ENCODE data around the gene PPL.
A peak's percentile ranks its signal among the peaks of the same experiment; 100 is the strongest.
"Not testable (repeated sequence)": the region's sequence is repeated elsewhere in the genome, so short reads cannot be mapped to it uniquely, and the experiment has no call there.

PPL gene

DNA sequence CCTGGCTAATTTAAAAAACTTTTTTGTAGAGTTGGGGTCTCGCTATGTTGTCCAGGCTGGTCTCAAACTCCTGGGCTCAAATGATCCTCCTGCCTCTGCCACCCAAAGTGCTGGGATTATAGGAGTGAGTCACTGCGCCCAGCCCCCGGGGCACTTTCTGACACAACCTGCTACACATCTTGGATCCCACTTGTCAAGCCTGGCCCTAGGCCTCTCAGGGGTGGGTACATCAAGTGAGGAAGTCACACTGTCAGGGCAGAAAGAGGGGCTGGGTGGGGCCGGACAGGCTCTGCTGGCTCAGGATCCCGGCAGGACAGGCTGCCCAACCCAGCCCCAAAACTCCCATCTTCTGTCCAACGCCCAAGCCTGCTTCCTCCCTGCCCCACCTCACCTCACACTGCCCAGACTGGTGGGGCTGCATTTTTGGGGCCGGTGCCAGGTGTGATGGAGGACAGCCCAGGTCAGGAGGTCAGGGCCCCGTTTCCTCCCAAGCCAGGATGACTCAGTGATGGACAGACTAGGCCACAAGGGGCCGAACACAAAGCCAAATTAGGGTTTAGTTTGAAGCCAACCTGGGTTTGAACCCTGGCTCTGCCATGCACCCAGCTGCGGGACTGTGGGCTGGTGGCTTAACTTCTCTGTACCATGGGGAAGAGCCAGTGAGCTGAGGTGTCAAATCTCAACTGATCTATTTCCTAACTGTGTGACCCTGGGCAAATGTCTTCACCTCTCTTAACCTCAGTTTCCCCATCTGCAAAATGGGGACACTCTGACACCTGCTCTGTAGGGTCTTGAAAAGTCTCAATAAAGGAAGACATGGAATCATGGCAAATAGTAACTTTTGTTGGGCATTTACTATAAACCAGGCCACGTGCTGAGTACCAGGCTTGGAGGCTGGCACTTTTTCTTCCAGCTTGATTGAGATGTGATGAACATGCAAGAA lies 8.9 kb upstream of the PPL start:
- H3K36me3 Mint-ChIP-seq: no peaks in the 10 kb centered on the region

DNA sequence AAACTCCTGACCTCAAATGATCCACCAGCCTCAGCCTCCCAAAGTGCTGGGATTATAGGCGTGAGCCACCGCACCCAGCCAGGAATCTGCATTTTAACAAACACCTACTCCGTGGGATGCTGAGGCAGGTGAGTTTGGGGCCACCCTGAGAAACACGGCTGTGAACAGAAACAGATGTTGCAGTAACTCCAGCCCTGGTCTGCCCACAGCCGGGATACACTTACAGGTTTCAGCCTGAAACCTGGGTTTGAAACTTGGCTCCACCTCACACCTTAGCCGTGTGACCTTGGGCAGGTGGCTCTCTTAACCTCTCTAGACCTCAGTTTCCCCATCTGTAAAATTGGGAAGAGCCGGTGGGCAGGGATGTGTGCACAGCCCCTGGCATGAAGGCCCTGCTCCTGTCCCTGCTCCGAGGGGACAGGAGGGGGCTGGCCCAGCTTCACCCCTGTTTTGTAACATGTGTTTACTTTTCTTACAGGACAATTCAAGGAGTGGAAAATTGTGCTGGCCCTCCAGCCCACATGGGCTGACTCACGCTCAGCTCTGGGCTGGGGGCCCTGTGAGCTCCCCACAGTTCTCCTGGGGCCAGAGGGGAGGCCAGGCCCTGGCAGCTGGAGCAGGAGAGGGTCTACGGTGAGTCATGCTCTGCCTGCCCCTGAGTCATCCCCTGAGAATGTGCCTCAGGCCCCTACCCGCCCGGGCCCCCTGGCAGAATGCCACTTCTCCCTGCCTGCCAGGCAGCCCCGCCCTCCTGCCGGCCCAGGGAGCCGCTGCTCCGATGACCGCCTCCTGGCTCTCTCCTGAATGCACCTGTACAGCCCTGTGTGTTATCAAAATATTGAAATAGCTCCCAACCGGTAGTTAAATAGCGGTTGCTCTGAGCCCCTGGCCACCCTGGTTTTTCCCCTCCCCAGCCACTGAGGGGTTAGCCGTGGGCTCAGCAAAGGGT lies 7.7 kb upstream of the PPL start:
- H3K9me3 Mint-ChIP-seq: no peaks in the 10 kb centered on the region

More for the DNA sequence above, 8.9 kb upstream of the PPL start:
- Mint-ChIP-seq H3K4me1 (no peaks in the 10 kb centered on the region), H3K4me3 (no peak overlapping the region), H3K27me3 (peaks cover 2% of the 10 kb centered on the region), H3K9me3 (no peaks in the 10 kb centered on the region), H3K27ac (no peak overlapping the region)

DNA sequence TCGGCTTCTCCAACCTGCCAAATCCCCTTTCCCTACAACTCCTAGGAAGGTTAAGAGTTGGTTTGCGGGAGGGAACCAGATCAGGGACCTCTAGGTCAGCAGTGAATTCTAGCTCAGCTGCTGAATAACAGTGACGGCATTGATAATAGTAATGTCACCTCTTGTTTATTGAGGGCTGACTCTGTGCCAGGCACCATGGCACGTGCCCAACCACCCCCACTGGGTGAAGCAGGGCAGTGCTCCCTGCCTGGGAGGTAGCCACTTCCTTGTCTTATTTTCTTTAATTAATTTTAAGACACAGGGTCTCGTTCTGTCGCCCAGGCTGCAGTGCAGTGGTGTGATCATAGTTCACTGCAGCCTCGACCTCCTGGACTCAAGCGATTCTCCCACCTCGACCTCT lies 5.5 kb upstream of the PPL start:
- Mint-ChIP-seq H3K9me3 (no peaks in the 10 kb centered on the region), H3K36me3 (no peaks in the 10 kb centered on the region), H3K4me3 (no peak overlapping the region), H3K27me3 (peaks cover 11% of the 10 kb centered on the region), H3K4me1 (no peaks in the 10 kb centered on the region), H3K27ac (no peak overlapping the region)

More for the DNA sequence above, 7.7 kb upstream of the PPL start:
- peaks cover 2% of the 10 kb centered on the region for H3K27me3 Mint-ChIP-seq
- no peak overlapping the region for H3K27ac Mint-ChIP-seq
- no peaks in the 10 kb centered on the region for H3K36me3 Mint-ChIP-seq
- no peaks in the 10 kb centered on the region for H3K4me1 Mint-ChIP-seq
- H3K4me3 Mint-ChIP-seq: no peak overlapping the region

DNA sequence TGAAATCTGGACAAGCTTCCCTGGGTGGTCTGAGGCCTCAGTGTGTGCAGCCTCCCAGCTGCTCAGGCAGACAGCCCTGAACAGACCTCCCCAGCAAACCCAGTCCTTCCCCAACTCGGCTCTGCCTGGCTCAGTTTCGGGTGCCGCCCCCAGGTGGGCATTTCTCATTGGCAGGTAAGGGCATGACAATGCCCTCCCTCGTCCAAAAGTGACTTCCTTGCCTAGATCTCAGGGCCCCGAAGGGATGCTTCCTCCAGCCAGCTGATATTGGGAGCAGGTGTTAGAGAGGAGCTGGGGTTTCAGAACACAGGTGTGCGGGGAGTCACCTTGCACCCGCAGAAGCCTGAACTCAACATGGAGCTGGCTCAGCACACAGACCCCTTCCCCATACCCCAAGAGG lies 3.8 kb upstream of the PPL start:
- H3K4me1 Mint-ChIP-seq: peaks cover 4% of the 10 kb centered on the region
- H3K36me3 Mint-ChIP-seq: no peaks in the 10 kb centered on the region
- H3K27ac Mint-ChIP-seq: no peak overlapping the region
- peaks cover 14% of the 10 kb centered on the region for H3K27me3 Mint-ChIP-seq
- no peaks in the 10 kb centered on the region for H3K9me3 Mint-ChIP-seq
- no peak overlapping the region for H3K4me3 Mint-ChIP-seq

DNA sequence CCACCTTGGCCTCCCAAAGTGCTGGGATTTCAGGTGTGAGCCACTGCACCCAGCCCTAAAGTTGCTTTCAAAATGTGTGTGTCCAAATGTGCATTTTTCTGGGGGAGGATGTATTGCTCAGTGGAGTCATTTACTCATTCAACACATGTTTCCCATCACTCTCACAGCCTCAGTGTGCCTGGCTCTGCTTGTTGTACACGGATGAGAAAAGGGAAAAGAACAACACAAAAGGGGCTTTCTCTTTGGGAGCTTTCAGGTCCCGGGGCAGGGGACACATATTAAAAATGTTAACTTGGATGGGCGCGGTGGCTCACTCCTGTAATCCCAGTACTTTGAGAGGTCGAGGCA lies 1.7 kb upstream of the PPL start:
- Mint-ChIP-seq H3K9me3 (no peaks in the 10 kb centered on the region), H3K4me3 (no peak overlapping the region), H3K4me1 (peaks cover 4% of the 10 kb centered on the region), H3K27me3 (peaks cover 23% of the 10 kb centered on the region), H3K36me3 (no peaks in the 10 kb centered on the region), H3K27ac (no peak overlapping the region)

DNA sequence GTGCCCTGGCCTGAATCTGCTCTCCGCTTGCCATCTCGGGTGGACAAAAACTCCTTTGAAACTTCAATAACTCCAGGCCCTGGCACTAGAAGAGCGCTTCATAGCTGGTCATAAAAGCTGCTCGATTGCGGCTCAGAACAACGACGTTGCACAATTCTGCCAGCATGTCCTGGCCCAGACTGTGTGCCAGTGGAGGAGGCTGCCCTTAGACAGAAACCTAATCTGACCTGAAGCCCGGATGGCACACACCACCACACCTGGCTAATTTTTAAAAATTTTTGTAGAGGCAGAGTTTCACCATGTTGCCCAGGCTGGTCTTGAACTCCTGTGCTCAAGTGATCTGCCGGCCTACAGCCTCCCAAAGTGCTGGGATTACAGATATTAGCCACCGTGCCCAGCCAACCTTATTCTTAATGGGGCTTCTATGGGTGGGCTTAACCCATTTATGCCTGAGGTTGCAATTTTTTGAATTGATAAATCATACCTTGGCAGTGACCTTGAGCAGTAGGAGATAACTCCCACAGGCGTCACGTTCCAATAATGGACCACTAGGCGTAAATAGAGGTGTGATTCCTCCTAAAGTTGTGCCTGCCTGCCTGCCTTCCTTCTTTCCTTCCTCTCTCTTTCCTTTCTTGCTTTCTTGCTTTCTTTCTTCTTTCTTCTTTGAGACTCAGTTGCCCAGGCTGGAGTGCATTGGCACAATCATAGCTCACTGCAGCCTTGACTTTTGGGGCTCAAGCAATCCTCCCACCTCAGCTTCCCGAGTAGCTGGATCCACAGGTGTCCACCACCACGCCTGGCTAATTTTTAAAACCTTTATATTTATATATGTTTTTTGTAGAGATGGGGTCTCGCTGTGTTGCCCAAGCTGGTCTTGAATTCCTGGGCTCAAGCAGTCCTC lies 1.1 kb upstream of the PPL start:
- H3K9me3 Mint-ChIP-seq: no peaks in the 10 kb centered on the region
- peaks cover 25% of the 10 kb centered on the region for H3K27me3 Mint-ChIP-seq
- H3K27ac Mint-ChIP-seq: no peak overlapping the region
- peaks cover 4% of the 10 kb centered on the region for H3K4me1 Mint-ChIP-seq
- H3K36me3 Mint-ChIP-seq: no peaks in the 10 kb centered on the region
- H3K4me3 Mint-ChIP-seq: peak overlapping the region; percentile 33

DNA sequence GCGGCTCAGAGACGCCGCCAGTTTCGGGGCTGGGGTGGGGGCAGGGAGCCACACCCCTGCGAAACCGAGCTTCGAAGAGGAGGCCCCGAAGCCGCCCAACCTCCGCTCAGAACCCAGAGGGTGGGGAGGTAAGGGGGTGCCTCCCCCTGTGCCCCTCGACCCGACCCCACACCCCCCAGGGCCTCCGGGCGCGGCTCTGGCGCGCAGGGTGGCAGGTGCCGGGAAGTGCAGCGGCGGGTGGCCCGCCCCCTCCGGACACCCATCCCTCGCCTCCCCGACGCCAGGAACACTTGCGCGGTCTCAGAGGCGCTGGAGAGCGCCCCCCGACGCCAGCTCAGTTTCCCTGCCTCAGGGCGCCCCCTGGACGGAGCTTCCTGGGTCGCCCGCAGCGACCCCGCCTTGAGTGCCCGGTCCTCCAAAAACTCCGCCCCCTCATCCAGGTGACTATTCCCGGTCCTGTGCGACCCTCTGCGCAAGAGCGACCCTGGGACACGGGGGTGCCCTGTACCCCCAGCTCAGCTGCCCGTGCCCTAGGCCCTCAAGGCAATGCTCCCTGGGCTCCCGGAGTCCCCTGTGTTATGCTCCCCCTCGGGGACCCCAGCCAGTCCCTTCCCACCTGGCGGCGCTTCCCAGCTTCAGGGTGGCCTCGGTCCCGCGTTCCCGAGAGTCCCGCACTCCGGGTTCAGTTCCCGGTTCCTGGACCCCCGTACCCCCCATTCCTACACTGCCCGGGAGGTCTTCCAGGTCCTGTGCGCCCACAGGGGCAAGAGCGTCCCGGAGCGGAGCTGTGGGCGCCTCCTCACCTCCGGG lies 562 bp downstream of the PPL start:
- no peaks in the 10 kb centered on the region for H3K9me3 Mint-ChIP-seq
- no peaks in the 10 kb centered on the region for H3K36me3 Mint-ChIP-seq
- no peak overlapping the region for H3K27ac Mint-ChIP-seq
- H3K4me1 Mint-ChIP-seq: peaks cover 4% of the 10 kb centered on the region
- H3K4me3 Mint-ChIP-seq: peak overlapping the region; percentile 57
- peaks cover 25% of the 10 kb centered on the region for H3K27me3 Mint-ChIP-seq

DNA sequence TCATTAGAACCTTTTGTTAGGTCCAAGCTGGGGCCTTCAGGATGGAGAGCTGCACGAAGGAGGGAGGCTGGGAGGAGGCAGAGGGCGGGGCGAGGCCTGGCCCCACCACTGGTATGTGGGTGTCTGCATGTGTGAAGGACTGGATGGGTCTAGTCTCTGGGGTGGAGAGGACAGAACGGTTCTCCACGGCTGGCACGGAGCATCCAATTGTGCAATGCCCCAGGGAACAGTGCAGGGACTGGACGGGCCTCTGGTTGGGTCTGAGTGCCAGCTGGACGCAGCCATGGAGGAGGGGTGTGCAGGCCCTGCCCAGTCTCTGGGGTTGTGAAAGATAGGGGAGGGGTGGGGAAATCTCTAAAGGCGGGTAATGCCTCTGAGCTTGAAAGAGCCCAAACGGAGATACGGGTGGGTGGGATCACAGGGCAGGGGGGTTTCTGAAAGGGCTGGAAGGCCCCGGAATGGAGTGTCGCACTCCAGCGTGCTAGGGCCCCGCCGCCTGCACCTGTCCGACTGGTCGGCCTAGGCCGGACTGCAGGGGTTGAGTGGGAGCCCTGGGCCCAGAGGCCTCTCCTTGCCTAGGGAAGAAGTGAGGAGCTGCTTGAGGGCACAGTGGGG lies 1.6 kb downstream of the PPL start:
- H3K27me3 Mint-ChIP-seq: peaks cover 27% of the 10 kb centered on the region
- H3K36me3 Mint-ChIP-seq: no peaks in the 10 kb centered on the region
- H3K27ac Mint-ChIP-seq: no peak overlapping the region
- H3K4me3 Mint-ChIP-seq: no peak overlapping the region
- H3K9me3 Mint-ChIP-seq: no peaks in the 10 kb centered on the region
- H3K4me1 Mint-ChIP-seq: peaks cover 4% of the 10 kb centered on the region

DNA sequence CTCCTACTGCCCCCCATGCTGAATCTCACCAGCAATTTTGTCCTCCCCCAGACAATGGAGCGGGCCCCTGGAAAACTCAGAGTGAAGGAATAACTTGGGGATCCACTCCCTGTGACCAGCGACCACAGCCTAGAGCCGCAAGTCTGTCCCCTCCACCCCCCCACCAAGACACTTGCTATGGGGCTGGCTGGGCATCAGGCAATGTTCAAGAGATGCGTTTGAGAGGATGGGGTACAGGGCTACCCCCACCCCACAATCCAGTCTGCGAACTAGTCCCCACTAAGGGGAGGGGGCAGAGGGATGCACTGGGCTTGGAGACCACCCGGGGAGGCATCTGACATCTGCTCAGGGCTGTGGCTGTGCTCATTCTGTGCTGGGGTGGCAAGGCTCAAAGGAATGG lies 2.4 kb downstream of the PPL start:
- H3K4me3 Mint-ChIP-seq: no peak overlapping the region
- no peak overlapping the region for H3K27ac Mint-ChIP-seq
- H3K27me3 Mint-ChIP-seq: peaks cover 27% of the 10 kb centered on the region
- H3K4me1 Mint-ChIP-seq: peaks cover 4% of the 10 kb centered on the region
- H3K36me3 Mint-ChIP-seq: no peaks in the 10 kb centered on the region
- no peaks in the 10 kb centered on the region for H3K9me3 Mint-ChIP-seq

DNA sequence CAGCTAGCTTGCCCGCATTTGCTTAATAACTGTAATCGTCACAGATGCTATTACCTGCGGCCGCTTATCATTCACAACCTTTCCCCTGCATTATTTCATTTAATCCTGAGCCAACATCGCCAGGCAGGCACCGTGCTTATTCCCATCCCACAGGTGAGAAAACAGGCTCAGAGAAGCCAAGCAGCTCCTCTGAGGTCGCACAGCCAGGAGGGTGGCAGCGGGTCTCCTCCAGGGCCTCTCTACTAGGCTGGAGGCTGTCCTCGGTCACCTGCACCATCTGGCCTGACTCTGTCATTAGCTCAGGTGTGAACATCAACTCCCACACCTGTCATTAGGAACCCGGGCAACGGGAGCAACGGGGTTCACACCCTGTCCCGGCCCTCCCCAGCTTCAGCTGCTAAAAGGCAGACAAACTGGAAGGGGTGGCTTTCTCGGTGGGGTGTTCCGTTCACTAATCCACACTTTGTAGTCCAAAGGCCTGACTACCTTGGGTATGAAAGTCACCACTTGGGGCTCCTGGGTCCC lies 3.0 kb downstream of the PPL start:
- peaks cover 4% of the 10 kb centered on the region for H3K4me1 Mint-ChIP-seq
- H3K9me3 Mint-ChIP-seq: no peaks in the 10 kb centered on the region
- H3K4me3 Mint-ChIP-seq: no peak overlapping the region
- H3K27ac Mint-ChIP-seq: no peak overlapping the region
- no peaks in the 10 kb centered on the region for H3K36me3 Mint-ChIP-seq
- peaks cover 27% of the 10 kb centered on the region for H3K27me3 Mint-ChIP-seq

DNA sequence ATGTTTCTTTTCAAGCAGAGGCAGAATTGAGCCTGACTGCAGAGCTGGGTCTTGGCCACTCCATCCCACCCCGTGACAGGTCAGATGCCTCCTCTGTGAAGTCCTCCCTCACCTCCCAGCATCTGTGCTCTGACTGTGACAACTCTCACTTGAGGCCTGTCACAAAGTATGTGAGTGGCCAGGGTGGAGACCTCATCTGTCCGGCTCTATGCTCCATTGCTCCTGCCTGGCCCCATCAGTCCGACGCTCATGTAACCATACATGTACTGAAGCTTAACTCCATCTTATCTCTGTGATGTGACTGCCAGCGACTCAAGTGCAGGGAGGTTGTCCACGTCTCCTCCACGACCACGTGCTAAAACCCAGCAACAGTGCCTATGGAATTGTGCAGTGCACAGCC lies 3.5 kb downstream of the PPL start:
- H3K4me3 Mint-ChIP-seq: no peak overlapping the region

DNA sequence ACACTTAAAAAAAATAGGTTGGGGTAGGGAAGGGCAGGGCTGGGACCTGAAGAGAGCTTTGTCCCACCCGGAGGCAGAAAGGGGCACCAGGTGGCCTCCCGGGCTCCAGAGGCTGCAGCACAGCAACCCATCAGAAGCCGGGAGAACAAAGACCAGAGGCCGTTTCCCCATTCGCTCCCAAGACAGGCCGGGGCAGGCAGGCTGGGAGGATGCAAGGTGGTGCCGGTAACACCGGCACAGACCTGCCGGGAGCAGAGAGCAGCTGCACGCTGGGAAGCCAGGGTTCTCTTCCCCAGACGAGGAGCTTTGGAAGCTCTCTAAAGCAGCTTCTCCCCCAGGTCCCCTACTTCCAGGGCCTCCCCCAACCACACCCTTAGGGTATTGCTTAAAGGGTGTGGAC lies 5.6 kb downstream of the PPL start:
- H3K36me3 Mint-ChIP-seq: no peaks in the 10 kb centered on the region
- no peaks in the 10 kb centered on the region for H3K4me1 Mint-ChIP-seq
- no peak overlapping the region for H3K4me3 Mint-ChIP-seq
- H3K27ac Mint-ChIP-seq: no peak overlapping the region
- peaks cover 13% of the 10 kb centered on the region for H3K27me3 Mint-ChIP-seq
- peaks cover 5% of the 10 kb centered on the region for H3K9me3 Mint-ChIP-seq

More for the DNA sequence above, 3.5 kb downstream of the PPL start:
- H3K9me3 Mint-ChIP-seq: no peaks in the 10 kb centered on the region
- no peak overlapping the region for H3K27ac Mint-ChIP-seq
- no peaks in the 10 kb centered on the region for H3K36me3 Mint-ChIP-seq
- H3K4me1 Mint-ChIP-seq: peaks cover 4% of the 10 kb centered on the region
- H3K27me3 Mint-ChIP-seq: peaks cover 24% of the 10 kb centered on the region

DNA sequence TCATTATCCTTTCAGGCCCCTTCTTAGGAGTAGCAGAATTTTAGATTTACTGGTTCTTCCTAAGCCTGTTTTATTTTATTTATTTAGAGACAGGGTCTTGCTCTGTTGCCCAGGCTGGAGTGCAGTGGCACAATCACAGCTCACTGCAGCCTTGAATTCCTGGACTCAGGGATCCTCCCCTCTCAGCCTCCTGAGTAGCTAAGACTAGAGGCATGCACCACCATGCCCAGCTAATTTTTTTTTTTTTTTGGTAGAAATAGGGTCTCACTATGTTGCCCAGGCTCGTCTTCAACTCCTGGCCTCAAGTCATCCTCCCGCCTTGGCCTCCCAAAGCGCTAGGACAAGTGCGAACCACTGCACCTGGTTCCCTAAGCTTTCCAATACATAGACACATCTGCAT lies 7.3 kb downstream of the PPL start:
- not testable (repeated sequence) for H3K9me3 Mint-ChIP-seq, H3K4me1 Mint-ChIP-seq, H3K27ac Mint-ChIP-seq

DNA sequence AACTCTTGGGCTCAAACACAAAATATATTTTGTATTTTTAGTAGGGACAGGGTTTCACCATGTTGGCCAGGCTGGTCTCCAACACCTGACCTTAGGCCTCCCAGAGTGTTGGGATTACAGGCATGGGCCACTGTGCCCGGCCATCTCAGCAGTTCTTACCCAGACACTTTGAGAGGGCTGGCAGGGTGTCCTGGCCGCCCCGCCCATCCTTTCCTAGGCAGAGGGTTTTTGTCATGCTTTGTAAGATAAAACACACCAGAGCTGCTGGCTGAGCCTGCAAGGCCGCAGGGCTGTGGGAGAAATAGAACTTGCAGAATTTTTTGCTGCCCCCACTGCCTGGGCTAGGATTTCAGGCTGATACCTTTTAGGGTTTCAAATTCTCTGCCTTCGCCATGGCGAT lies 8.7 kb downstream of the PPL start:
- H3K4me1 Mint-ChIP-seq: no peaks in the 10 kb centered on the region
- H3K4me3 Mint-ChIP-seq: no peak overlapping the region
- peaks cover 2% of the 10 kb centered on the region for H3K36me3 Mint-ChIP-seq
- no peak overlapping the region for H3K27ac Mint-ChIP-seq
- peaks cover 5% of the 10 kb centered on the region for H3K9me3 Mint-ChIP-seq
- H3K27me3 Mint-ChIP-seq: peaks cover 2% of the 10 kb centered on the region

More for the DNA sequence above, 7.3 kb downstream of the PPL start:
- not testable (repeated sequence) for H3K4me3 Mint-ChIP-seq, H3K27me3 Mint-ChIP-seq, H3K36me3 Mint-ChIP-seq

Measured in activated naive CD4-positive, alpha-beta T cell treated with anti-CD3 and anti-CD28 coated beads, Interleukin-2, amount 50 U/mL, for 24 hours (primary cell).